Measurements from ENCODE around the gene UBTD2.
A peak's percentile ranks its signal among the peaks of the same experiment; 100 is the strongest.
"Not testable (repeated sequence)": the region's sequence is repeated elsewhere in the genome, so short reads cannot be mapped to it uniquely, and the experiment has no call there.

UBTD2 gene

DNA sequence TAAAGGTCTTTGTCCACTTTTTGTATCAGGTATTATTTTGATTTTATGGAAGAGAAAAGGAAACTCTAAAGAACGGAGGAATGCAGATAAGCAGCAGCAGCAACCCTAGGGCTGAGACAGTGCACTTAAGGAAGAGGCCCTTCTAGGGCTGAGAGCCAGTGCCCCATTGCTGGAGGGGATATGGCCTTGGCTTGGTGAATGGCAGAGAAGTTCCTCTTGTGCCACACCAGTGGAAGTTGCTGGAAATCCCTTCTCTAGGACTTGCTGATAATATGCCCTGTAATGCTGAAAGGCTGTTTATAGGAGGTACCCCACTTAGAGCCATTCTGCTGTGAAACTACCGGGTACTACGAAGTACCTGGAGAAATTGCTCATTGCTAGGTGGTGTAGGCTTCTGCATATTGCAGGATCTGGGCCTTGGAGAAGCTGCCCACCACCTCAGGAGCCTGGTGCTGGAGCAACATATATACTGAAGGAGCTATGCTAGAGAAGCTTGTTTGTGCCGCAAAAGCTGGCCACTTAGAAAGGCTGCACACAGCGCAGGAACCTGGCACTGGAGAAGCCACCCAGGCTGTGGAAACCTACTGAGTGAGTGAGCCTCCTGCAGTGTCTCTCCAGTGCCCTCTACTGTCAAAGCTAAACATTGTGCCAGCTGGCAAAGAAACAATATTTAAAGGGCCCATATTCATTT lies 9.6 kb upstream of the UBTD2 start:
- DNase-seq (ENCODE audit: low read depth in 1 of 2, low spot score in 1 of 2): peak; percentile 26 to 28

DNA sequence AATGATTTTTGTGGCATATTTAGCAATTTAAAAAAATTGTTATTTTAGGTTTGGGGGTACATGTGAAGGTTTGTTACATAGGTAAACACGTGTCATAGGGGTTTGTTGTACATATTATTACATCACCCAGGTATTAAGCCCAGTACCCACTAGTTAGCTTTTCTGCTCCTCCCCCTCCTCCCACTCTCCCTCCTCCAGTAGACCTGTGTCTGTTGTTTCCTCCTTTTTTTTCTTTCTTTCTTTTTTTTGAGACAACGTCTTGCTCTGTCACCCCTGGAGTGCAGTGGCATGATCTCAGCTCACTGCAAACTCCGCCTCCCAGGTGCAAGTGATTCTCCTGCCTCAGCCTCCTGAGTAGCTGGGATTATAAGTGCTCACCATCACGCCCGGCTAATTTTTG lies 8.3 kb upstream of the UBTD2 start:
- not testable (repeated sequence) for DNase-seq (ENCODE audit: low read depth in 1 of 2, low spot score in 1 of 2)

DNA sequence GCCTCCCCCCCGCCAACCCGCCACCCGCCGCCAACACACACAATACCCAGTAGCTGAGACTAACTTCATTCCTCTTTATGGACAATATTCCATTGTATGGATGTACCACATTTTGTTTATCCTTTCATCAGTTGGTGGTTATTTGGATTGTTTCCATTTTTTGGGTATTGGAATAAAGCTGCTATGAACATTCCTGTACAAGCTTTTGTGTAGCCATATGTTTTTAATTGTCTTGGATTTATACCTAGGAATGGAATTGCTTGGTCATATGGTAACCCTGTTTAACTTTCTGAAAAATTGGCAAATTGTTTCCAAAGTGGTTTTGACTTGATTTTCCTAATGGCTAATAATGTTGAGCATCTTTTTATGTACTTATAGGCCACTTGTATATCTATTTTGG lies 4.9 kb upstream of the UBTD2 start:
- DNase-seq (ENCODE audit: low read depth in 1 of 2, low spot score in 1 of 2): no peak

DNA sequence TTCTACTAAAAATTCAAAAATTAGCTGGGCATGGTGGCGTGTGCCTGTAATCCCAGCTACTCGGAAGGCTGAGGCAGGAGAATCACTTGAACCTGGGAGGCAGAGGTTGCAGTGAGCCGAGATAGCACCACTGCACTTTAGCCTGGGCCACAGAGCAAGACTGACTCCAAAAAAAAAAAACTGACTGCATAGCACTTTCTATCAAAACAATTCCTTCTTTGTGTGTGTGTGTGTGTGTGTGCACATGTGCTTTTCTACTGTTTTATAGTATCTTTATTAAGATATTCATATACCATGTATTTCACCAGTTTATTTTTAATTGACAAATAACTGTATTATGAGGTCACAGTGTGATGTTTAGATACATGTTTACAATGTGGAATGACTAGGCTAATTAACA lies 3.6 kb upstream of the UBTD2 start:
- DNase-seq (ENCODE audit: low read depth in 1 of 2, low spot score in 1 of 2): not testable (repeated sequence)

DNA sequence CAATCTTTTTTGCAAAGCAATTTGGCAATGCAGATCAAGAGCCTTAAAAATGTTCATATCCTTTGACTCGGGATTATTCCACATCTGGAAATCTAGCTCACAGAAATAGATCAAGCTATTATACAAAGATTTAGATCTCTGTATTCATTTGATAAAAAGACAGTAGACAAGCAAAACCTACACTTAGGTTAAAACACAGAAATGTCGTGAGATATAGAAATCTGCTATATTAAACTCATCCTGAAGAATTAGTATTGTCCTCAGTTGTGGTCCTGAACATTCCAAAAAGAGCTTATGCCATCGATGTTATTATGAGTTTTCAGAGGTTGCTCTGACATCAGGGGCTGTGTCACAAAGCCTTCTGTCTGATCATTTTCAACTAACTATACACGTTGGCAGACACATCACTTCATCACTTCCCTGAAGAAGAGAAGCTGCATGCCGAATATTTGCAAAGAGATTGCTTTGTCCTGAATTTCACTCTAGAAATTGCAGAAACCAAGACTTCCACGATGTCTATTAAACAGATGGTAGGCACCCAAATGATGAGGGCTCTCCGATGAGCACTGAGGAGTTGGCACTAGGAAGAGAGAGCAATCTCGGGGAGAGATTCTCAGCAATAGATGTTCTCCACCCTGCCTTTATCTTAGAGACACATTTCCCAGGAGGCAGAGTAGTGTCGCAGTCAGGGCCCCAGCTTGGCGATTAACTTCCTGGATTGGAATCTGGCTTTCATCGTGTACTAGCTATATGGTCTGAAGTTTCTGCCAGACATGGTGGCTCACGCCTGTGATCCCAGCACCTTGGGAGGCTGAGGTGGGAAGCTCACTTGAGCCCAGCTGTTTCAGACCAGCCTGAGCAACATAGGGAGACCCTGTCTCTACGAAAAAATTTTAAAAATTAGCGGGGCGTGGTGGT lies 1.9 kb upstream of the UBTD2 start:
- DNase-seq (ENCODE audit: low read depth in 1 of 2, low spot score in 1 of 2): no peak

DNA sequence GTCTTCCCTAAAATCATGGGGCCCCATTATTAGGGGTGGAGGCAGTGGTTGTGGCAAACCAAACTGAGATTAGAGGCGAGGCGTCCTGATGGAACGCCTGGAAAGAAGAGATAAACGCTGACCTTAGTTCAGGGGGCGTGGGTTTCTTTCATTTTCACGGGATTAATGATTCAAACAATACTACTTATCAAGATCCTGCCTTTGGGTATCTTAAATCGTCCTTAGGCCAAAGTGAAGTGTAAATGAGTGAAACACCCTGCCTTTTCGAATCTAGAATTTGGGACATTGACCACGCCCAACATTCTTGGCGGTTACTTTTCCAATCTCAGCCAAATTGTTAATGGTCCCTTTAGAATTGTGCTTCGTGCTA lies 1.0 kb upstream of the UBTD2 start:
- no peak for DNase-seq (ENCODE audit: low read depth in 1 of 2, low spot score in 1 of 2)

DNA sequence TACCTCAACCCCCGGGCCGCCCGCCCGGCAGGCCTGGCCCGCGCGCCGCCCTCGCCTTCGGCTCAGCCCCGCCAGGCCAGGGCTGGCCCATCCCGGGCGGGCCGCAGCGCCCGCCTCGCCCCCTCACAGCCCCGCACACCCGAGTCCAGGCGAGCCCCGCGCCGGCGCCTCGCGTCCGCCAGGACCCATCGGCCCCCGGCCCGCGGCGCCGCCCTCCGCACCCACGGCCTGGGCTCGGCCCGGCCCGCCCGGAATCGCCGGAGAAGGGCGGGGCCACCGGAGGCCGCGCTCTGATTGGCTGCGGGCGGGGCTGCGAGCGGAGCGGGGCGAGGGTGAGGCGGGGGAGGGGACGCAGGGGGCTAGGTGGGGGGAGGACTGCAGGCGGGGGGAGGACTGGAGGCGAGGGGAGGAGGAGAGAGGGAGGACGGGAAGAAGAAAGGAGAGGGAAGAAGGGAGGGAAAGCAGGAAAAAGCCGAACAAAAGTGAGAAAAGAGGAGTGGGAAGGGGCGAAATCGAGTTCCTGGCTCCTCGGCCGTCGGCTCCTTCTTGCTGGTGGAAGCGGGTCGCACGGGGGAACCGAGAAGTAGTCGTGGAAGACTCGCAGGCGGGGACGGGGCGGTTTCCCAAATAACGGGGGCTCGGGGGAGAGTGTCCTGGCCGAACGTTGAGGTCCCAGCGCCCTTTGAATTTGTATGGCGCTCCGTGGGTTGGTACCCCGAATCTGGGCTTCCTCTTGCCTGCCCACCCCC lies 472 bp upstream of the UBTD2 start:
- peak; percentile 49 to 71 for DNase-seq (ENCODE audit: low read depth in 1 of 2, low spot score in 1 of 2)

DNA sequence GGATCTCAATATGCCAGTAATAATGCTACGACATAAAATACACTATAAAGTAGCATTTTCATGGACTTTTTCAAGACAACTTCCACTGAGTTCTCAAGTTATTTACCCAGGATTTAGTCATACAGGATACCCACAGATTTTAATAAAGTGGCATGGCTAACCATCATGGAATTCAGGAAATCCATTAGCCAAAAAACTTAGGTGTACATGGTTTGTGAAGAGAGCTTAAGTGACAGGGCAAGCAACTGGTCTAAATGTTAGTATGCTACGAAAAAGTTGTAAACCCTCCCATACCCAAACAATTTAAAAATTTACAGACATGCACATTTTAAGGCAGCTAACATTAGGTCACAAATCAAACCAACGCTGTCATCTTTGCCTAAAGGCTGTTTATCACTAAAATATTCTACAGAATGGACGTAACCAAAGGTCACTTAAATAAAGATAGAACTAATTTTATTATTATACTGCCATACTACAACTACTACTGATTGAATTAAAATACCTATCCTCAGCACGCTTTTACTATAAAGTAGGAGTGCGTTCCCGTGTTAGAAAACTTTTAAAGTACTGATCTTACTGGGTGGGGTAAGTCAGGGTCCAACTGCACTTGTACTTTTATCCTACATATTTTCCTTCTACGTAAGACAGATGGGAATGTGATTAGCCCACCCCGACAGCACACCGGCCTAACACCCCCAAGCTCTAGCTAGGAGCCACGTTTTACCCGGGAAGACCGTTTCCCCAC lies 1.1 kb downstream of the UBTD2 start:
- no peak for DNase-seq (ENCODE audit: low read depth in 1 of 2, low spot score in 1 of 2)

DNA sequence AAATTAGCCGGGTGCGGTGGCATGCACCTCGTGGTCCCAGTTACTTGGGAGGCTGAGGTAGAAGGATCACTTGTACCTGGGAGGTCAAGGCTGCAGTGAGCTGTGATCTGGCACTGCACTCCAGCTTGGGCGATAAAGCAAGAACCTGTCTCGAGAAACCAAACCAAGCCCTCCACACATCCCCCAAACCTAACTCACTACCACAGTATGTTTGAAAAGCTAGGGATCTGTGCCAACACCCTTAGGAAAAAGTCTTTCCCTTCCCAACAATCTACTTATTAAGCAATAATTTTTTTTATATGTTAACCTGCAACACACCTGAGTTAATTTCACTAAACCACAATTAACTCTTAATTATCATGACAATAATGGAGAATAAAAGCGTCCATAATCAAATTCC lies 2.2 kb downstream of the UBTD2 start:
- no peak for DNase-seq (ENCODE audit: low read depth in 1 of 2, low spot score in 1 of 2)

DNA sequence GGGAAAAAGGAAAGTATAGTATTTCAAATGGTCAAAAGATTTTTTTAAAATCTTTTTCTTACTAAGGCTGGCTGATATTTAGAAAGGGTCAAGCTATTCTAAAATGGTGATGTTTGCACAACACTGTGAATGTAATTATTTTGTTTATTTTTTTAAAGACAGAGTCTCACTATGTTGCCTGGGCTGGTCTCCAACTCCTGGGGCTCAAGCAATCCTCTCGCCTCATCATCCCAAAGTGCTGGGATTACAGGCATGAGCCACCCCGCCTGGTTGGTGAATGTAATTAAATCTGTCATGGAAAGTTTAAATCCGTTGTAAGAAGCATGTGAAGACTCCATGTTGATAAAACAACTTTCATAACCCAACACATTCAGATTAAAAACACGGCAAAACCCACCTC lies 2.6 kb downstream of the UBTD2 start:
- DNase-seq (ENCODE audit: low read depth in 1 of 2, low spot score in 1 of 2): no peak

DNA sequence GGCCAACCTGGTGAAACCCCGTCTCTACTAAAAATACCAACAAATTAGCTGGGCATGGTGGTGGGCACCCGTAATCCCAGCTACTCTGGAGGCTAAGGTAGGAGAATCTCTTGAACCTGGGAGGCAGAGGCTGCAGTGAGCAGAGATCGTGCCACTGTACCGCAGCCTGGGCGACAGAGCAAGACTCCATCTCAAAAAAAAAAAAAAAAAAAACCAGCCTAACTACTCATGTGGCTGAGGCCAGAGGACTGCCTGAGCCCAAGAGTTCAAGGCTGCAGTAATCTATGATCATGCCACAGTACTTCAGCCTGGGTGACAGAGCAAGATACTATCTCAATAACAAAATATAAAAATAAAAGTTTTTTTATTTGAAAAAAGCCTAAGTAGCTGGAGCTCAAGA lies 3.2 kb downstream of the UBTD2 start:
- no peak for DNase-seq (ENCODE audit: low read depth in 1 of 2, low spot score in 1 of 2)

DNA sequence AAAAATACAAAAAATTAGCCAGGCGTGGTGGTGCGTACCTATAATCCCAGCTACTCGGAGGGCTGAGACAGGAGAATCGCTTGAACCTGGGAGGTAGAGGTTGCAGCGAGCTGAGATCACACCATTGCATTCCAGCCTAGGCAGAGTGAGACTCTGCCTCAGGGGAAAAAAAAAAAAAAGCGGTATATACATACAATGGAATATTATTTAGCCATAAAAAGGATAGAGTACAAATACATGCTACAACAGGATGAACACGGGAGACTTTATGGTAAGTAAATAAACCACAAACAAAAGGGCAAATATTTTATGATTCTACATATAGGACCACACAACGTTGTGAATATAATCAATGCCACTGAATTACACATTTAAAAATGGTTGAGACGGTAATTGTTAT lies 5.2 kb downstream of the UBTD2 start:
- no peak for DNase-seq (ENCODE audit: low read depth in 1 of 2, low spot score in 1 of 2)

DNA sequence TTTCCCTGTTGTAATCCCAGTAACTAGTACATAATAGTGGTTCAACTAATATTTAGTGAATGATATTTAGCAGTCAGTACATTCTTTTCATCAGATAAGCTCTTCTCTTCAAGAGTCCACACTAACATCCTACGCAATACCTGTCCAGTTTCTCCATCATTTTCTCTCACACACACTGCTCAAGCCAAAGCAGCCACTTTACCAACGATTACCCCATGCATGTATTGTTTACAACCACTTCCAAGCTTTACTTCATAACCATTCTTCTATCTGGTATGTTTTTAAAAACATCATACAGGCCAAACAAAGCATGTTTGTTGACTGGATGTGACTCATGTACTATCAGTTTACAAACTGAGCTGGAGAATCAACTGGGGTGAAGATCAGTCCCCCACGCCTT lies 7.3 kb downstream of the UBTD2 start:
- no peak for DNase-seq (ENCODE audit: low read depth in 1 of 2, low spot score in 1 of 2)

DNA sequence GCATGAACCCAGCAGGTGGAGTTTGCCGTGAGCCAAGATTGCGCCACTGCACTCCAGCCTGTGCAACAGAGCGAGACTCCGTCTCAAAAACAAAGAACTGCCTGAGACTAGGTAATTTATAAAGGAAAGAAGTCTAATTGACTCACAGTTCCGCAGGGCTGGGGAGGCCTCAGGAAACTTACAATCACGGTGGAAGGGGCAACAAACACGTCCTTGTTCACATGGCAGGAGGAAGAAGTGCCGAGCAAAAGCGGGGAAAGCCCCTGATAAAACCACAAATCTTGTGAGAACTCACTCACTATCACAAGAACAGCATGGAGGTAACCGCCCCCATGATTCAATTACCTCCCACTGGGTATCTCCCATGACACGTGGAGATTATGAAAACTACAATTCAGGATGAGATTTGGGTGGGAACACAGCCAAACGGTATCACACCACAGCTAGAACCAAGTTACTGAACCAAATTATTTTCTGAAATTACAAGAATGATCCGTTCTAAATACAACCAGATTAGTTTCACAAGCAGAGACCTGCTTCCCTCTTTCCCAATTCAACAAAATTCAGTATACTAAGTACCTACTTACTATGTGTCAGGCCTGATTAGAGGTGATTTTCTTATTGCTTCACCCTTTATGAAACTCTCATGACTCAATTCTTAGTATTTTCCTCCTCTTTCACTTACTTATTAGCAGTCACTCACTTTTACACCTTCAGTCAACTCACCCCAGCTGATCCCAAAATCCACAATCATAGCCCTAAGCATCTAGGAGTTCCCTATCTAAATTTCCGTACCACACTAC lies 8.4 kb downstream of the UBTD2 start:
- DNase-seq (ENCODE audit: low read depth in 1 of 2, low spot score in 1 of 2): peak in 1 of 2 donors; percentile 35

DNA sequence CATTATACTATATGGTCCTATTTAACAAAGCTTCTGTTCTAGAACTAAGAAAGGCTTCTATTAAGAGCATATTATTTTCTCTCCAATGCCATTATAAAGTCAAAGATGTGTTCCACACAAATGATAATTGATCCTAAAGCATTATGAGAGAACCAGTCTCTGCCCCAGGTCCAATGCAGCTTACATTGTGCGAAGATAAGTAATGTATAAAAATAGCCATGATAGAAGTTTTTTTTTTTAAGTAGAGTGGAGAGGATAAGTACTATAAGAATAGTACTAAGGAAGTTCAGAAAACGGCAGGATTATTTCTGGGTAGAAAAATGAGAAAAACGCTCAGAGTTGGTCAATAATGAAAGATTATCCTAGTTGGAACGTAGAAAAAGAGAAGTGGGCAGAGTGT lies 15.6 kb downstream of the UBTD2 start:
- no peak for DNase-seq (ENCODE audit: low read depth in 1 of 2, low spot score in 1 of 2)

DNA sequence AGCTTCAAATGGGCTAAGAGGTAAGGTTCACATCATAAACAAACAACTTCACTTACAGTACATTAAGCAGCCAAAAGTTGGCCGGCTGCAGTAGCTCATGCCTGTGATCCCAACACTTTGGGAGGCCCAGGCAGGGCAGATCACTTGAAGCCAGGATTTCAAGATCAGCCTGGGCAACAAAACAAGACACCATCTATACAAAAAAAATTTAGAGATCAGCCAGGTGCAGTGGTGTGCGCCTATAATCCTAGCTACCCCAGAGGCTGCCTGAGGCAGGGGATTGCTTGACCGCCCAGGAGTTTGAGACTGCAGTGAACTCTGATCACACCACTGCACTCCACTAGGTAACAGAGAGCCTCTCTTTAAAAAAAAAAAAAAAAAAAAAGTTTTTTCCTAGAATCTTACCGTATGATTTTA lies 16.9 kb downstream of the UBTD2 start:
- DNase-seq (ENCODE audit: low read depth in 1 of 2, low spot score in 1 of 2): no peak

DNA sequence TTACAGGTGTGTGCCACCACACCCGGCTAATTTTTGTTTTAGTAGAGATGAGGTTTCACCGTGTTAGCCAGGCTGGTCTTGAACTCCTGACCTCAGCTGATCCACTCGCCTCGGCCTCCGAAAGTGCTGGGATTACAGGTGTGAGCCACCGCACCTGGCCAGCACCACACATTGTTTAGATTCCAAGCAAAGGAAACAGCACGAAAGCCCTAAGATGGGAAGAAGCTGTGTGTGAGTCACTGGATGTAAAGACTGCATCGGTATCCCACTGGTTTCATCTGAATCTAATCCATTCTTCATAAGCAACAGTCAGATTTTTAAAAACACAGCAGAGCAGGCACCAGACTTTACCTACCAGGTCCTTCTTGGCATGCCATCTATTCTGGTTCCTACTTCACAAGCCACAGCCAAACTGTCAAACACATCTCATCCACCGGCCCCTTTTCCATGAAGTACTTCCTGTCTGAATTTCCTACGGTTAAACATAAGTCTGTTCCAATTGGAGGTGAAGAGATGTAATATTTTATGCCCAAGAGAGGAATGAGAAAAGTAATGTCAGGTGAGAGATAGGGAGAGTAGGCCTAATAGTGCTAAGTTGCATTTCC lies 17.4 kb downstream of the UBTD2 start:
- DNase-seq (ENCODE audit: low read depth in 1 of 2, low spot score in 1 of 2): no peak

DNA sequence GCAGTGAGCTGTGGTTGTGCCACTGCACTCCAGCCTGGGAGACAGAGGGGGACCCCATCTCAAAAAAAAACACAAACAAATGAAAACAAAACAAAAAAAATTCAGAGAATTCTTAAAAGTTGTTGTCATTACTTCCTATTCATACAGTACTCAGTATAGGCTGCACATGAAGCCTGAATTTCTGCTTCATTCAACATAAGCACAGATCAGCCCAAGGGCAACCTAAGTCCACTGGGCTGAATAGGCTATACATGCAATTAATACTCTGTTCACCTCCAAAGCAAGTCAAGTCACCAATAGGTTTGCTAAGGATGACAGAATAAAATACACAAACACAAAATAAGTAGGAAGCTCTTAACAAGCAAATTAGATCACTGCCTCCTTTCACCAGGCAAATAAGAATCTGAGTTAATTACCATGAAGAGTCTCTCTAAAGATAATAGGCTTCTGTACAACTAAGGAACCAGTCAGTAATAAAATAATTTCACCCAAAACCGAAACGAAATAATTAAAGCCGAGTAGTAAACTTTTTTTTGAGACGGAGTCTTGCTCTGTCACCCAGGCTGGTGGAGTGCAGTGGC lies 18.7 kb downstream of the UBTD2 start:
- no peak for DNase-seq (ENCODE audit: low read depth in 1 of 2, low spot score in 1 of 2)

DNA sequence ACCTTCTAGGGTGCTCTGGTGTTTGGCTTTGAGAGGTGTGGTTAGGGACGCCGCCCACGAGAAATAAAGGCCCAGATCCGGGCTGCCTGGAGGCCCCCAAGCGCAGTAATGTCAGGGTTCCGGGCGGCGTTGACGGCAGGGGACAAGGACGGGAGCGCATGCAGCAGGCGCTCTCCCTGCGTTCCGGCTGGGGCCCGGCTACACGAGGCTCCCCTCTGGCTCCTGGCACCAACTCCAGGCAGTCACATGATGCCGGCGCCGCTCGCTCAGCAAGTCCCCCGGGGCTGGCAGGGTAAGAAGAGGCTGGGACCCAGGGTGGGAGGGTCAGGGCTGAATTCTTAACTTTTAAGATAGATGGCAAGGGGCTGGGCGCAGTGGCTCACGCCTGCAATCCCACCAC lies 28.1 kb downstream of the UBTD2 start:
- no peak for DNase-seq (ENCODE audit: low read depth in 1 of 2, low spot score in 1 of 2)

DNA sequence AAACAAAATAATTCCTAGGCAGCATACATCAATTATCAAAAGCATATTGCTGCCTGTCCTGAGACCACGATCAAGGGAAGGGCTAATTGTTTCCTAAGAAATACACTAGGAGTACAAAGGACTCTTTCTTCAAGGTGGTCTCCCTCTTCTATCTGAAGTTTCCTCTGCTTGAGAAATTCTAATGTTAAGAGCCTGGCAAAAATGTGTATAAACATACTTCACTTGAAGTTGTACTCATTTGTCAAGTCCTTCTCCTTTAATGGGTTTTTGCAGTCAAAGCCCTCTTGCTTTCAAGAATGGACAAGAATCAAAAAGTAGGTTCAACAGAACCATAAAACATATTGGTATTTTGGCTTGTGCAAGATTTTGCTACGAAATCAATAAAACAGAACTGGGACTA lies 31.1 kb downstream of the UBTD2 start:
- DNase-seq (ENCODE audit: low read depth in 1 of 2, low spot score in 1 of 2): no peak

Data from activated T-helper 1 cell treated with anti-CD3 and anti-CD28 coated beads, Interleukin-2, amount 50 U/mL, for 16 hours (primary cell).